HEK293T (cell line): ENCODE data around the gene GLOD4.

Source experiments
- CTCF ChIA-PET: fragments of 350-600 bp; formaldehyde crosslinking; extraction: SDS; loops from one replicate; lab custom pipeline; 2021; ENCODE audit warnings: antibody characterized with exemption, inconsistent platforms; lab: Yijun Ruan, JAX
- POLR2A ChIA-PET: fragments of 350-600 bp; formaldehyde crosslinking; extraction: SDS; loops from one replicate; lab custom pipeline; 2020; ENCODE audit warnings: antibody characterized with exemption, inconsistent platforms; lab: Yijun Ruan, JAX
- DNase-seq: peaks from one replicate; pipeline ENCODE4 v3.0.0; 2012; ENCODE audit warnings: mixed read lengths; ENCODE audit errors: extremely low spot score
- ARNT ChIP-seq: fragments of 450-650 bp; IDR thresholded peaks from 2 replicates; pipeline ENCODE4 v1.6.1; 2017; ENCODE audit warnings: mild to moderate bottlenecking
- BHLHE40 ChIP-seq: fragments of 450-650 bp; IDR thresholded peaks from 2 replicates; pipeline ENCODE4 v1.6.1; 2016; ENCODE audit warnings: mild to moderate bottlenecking, moderate library complexity, borderline replicate concordance
- CTBP1 ChIP-seq: fragments of 450-650 bp; IDR thresholded peaks from 2 replicates; pipeline ENCODE4 v1.6.1; 2016; ENCODE audit warnings: borderline replicate concordance
- ELF4 ChIP-seq: fragments of 450-650 bp; IDR thresholded peaks from 2 replicates; pipeline ENCODE4 v1.6.1; 2017; ENCODE audit warnings: antibody characterized with exemption
- FOXA1 ChIP-seq: fragments of 450-650 bp; IDR thresholded peaks from 2 replicates; pipeline ENCODE4 v1.6.1; 2016; ENCODE audit warnings: mild to moderate bottlenecking
- FOXK2 ChIP-seq: fragments of 450-650 bp; IDR thresholded peaks from 2 replicates; pipeline ENCODE4 v1.6.1; 2016; ENCODE audit warnings: mild to moderate bottlenecking
- FOXM1 ChIP-seq: fragments of 450-650 bp; IDR thresholded peaks from 2 replicates; pipeline ENCODE4 v1.6.1; 2017; ENCODE audit warnings: mild to moderate bottlenecking, borderline replicate concordance
- HDGF ChIP-seq: fragments of 450-650 bp; IDR thresholded peaks from 2 replicates; pipeline ENCODE4 v1.6.1; 2017; ENCODE audit warnings: antibody characterized with exemption, borderline replicate concordance
- L3MBTL2 ChIP-seq: fragments of 450-650 bp; conservative IDR thresholded peaks from 2 replicates; pipeline ENCODE4 v1.6.1; 2016; ENCODE audit warnings: mild to moderate bottlenecking
- LEF1 ChIP-seq: fragments of 450-650 bp; IDR thresholded peaks from 2 replicates; pipeline ENCODE4 v1.6.1; 2017; ENCODE audit warnings: mild to moderate bottlenecking, borderline replicate concordance
- NFRKB ChIP-seq: fragments of 450-650 bp; IDR thresholded peaks from 2 replicates; pipeline ENCODE4 v1.6.1; 2016; ENCODE audit warnings: mild to moderate bottlenecking, moderate library complexity
- PKNOX1 ChIP-seq: fragments of 450-650 bp; IDR thresholded peaks from 2 replicates; pipeline ENCODE4 v1.6.1; 2016
- SP1 ChIP-seq: fragments of 450-650 bp; IDR thresholded peaks from 2 replicates; pipeline ENCODE4 v1.6.1; 2017
- SUZ12 ChIP-seq: fragments of 450-650 bp; IDR thresholded peaks from 2 replicates; pipeline ENCODE4 v1.6.1; 2016; ENCODE audit warnings: mild to moderate bottlenecking
- TARDBP ChIP-seq: fragments of 450-650 bp; IDR thresholded peaks from 2 replicates; pipeline ENCODE4 v1.6.1; 2016
- ZNF384 ChIP-seq: fragments of 450-650 bp; IDR thresholded peaks from 2 replicates; pipeline ENCODE4 v1.6.1; 2016

Gene GLOD4

GRCh38 chr17:799261-799660, 17.2 kb upstream of the GLOD4 start:
- POLR2A ChIA-PET, result no interaction called here
- CTCF ChIA-PET, result no interaction called here
- TF ChIP-seq CTBP1, result no peak
- TF ChIP-seq FOXA1, result no peak
- TF ChIP-seq NFRKB, result no peak
- TF ChIP-seq HDGF, result no peak
- no peak for TF ChIP-seq SP1
- TF ChIP-seq SUZ12, result no peak
- TF ChIP-seq LEF1, result no peak
- no peak for TF ChIP-seq L3MBTL2
- no peak for TF ChIP-seq ELF4
- no peak for TF ChIP-seq FOXM1
- TF ChIP-seq TARDBP, result no peak
- no peak for TF ChIP-seq PKNOX1
- no peak for TF ChIP-seq FOXK2
- no peak for TF ChIP-seq BHLHE40
- no peak for TF ChIP-seq ZNF384
- no peak for TF ChIP-seq ARNT
- no peak for DNase-seq

DNA sequence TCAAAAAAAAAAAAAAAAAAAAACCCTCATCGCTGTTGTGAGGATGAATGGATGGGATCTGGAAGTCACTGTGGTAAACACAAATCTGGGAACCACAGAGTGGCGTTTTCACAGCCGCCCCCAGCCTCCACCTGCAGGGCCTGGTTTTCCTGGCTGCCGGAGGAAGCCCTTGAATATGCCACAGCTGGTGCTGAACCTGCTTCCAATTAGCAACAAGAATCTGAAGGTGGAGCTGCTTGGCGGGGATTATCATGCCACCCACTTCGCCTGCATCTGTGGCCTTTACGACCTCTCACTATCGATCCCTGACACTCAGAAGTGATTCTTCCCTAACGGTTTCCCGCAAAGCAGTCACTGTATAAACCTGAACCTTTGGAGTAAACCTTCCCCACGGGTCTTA, 16.2 kb upstream of the GLOD4 start:
- ChIA-PET CTCF (interaction anchor here (0.5 to 5.0 kb wide), 3 partner anchors 27 to 201 kb away, joined by 3 to 34 read pairs (median 5); partner anchors contain the start of gene NXN), POLR2A (interaction anchor here (1.3 kb wide), 1 partner anchor 16 kb away, joined by 5 read pairs; the partner anchor contains the start of genes GLOD4 and MRM3)
- TF ChIP-seq ARNT, result no peak
- TF ChIP-seq TARDBP, result no peak
- TF ChIP-seq ZNF384, result no peak
- TF ChIP-seq BHLHE40, result no peak
- TF ChIP-seq CTBP1, result no peak
- no peak for TF ChIP-seq SP1
- no peak for TF ChIP-seq HDGF
- no peak for TF ChIP-seq PKNOX1
- TF ChIP-seq L3MBTL2, result no peak
- no peak for TF ChIP-seq LEF1
- TF ChIP-seq SUZ12, result no peak
- no peak for TF ChIP-seq FOXK2
- TF ChIP-seq NFRKB, result no peak
- no peak for TF ChIP-seq FOXA1
- TF ChIP-seq FOXM1, result no peak
- TF ChIP-seq ELF4, result no peak
- no peak for DNase-seq

DNA sequence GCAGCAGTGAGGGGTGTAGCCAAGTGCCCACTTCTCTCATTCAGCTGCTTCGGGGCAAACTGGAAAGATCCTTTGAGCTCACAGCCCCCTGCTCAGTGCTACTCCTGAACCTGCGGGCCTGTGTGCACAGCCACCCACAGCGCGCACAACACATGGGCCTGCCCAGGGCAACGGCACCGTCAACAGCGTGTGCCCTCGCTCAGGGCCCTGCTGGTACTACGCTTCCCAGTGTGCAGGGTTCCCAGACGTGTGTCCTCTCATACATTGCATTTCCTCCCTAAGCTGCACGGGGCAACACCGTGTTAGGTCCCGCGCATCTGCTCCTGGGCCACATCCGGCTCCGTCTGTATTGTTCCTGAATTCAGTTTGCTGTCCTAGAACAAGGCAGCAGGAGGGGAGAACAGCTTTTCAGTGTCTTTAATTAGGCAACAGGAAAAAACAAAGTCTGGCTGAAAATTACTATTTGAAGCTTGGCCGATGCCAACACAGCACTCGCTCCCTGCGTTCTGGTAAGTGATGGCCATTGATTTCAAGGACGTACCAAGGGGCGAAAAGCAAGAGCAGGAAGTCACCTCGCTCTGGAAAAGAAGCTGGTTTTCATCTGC, 15.3 kb upstream of the GLOD4 start:
- DNase-seq, result no peak
- CTCF ChIA-PET, result interaction anchor here (0.7 to 5.0 kb wide), 2 partner anchors 183 to 199 kb away, joined by 3 to 34 read pairs; partner anchors contain the start of gene NXN
- POLR2A ChIA-PET, result interaction anchor here (1.3 kb wide), 1 partner anchor 16 kb away, joined by 5 read pairs; the partner anchor contains the start of genes GLOD4 and MRM3
- TF ChIP-seq BHLHE40 (no peak), FOXM1 (no peak), LEF1 (no peak), FOXK2 (no peak), NFRKB (no peak), CTBP1 (no peak), SUZ12 (no peak), L3MBTL2 (no peak), HDGF (no peak), ZNF384 (no peak), SP1 (no peak), PKNOX1 (no peak), TARDBP (no peak), ELF4 (no peak), FOXA1 (no peak), ARNT (no peak)

DNA sequence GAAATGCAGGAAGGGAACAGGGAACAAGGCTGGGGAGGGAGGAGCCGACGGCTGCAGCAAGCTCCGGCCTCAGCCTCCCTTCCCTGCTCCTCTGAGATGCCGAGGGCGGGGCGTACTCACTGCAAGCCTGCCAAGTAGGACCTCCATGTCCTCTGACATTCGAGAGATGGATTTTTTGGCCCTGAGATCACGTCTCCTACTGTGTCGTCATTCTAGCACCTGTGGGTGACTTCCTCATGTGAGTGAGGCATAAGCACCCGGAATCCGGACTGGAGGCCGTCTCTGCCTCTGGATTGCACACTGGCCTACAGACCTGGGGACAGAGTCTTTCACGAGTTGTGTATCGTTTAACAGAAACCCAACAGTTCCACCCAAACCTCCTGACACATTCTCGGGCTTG, 14.5 kb upstream of the GLOD4 start:
- no peak for DNase-seq
- TF ChIP-seq LEF1 (no peak), HDGF (no peak), SP1 (no peak), SUZ12 (no peak), FOXA1 (no peak), ELF4 (no peak), CTBP1 (no peak), NFRKB (no peak), PKNOX1 (no peak), L3MBTL2 (no peak), TARDBP (no peak), BHLHE40 (no peak), ARNT (no peak), ZNF384 (no peak)
- POLR2A ChIA-PET, result interaction anchor here (1.4 to 2.2 kb wide), 2 partner anchors 182 to 184 kb away, joined by 3 to 8 read pairs; partner anchors contain the start of gene NXN
- CTCF ChIA-PET, result interaction anchor here (0.7 to 5.0 kb wide), 2 partner anchors 184 to 200 kb away, joined by 3 to 34 read pairs; partner anchors contain the start of gene NXN

DNA sequence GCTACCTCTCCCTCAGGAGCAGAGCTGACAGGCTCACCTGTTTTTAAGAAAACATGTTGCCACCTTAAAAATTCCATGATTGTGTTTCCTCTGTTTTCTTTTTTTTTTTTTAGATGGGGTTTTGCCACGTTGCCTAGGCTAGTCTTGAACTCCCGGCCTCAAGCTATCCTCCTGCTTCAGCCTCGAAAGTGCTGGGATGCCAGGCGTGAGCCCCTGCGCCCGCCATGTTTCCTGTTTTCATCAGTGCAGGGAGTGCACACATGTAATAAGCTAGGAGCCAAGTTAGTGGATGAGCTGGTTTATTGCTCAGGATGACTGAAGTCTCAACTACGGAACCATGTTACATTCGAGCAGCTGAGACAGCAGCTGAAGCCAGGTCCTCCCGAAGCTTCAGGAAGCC, 13.6 kb upstream of the GLOD4 start:
- ChIA-PET POLR2A (interaction anchor here (1.4 to 2.2 kb wide), 2 partner anchors 183 to 185 kb away, joined by 3 to 8 read pairs; partner anchors contain the start of gene NXN), CTCF (interaction anchor here (0.7 to 5.0 kb wide), 2 partner anchors 10 to 185 kb away, joined by 3 to 34 read pairs; partner anchors contain the start of gene NXN)
- DNase-seq, result no peak
- TF ChIP-seq TARDBP (no peak), PKNOX1 (no peak), SUZ12 (no peak), ELF4 (no peak), FOXM1 (no peak), ARNT (no peak), BHLHE40 (no peak), SP1 (no peak), NFRKB (no peak), ZNF384 (no peak), CTBP1 (no peak), FOXA1 (no peak), LEF1 (no peak), HDGF (no peak), FOXK2 (no peak), L3MBTL2 (no peak)
